GM12878 (cell line): ENCODE results near the gene NGF.

Experiments used
- ATF7 ChIP-seq: fragments of 450-650 bp; IDR thresholded peaks from 2 replicates; pipeline ENCODE4 v1.6.1; 2016; ENCODE audit warnings: low read depth, mild to moderate bottlenecking
- CBX5 ChIP-seq: sonication (generic); IDR thresholded peaks from 2 replicates; pipeline ENCODE4 v1.6.1; 2016; ENCODE audit warnings: low read depth, moderate library complexity, mild to moderate bottlenecking, inconsistent platforms
- EGR1 ChIP-seq, 2 experiments: IDR thresholded peaks; 1 replicate in 1 of 2; 2 replicates in 1 of 2; pipeline ENCODE4 v1.6.1; 2011 to 2012; ENCODE audit warnings: low read depth in 2 of 2, low read length in 2 of 2, borderline replicate concordance in 1 of 2, mild to moderate bottlenecking in 1 of 2, moderate library complexity in 1 of 2
- EZH2 ChIP-seq: IDR thresholded peaks from 2 replicates; pipeline ENCODE4 v1.6.1; 2012; ENCODE audit warnings: low read depth, mild to moderate bottlenecking, control low read depth, inconsistent platforms, low read length, borderline replicate concordance; ENCODE audit not compliant: control insufficient read depth
- JUND ChIP-seq: IDR thresholded peaks from 2 replicates; pipeline ENCODE4 v1.6.1; 2012; ENCODE audit warnings: low read depth, mild to moderate bottlenecking, low read length, improper control_type of control experiment, moderate library complexity
- MYC ChIP-seq: IDR thresholded peaks from 2 replicates; pipeline ENCODE4 v1.6.1; 2011; ENCODE audit warnings: mild to moderate bottlenecking, low read length, moderate library complexity, inconsistent platforms; ENCODE audit not compliant: insufficient read depth, insufficient replicate concordance, insufficient read length, severe bottlenecking
- POLR2AphosphoS5 ChIP-seq: IDR thresholded peaks from 2 replicates; pipeline ENCODE4 v1.6.1; 2011; ENCODE audit warnings: mild to moderate bottlenecking, low read length, inconsistent platforms
- YY1 ChIP-seq: IDR thresholded peaks from 2 replicates; pipeline ENCODE4 v1.6.1; 2011; ENCODE audit warnings: low read depth, mild to moderate bottlenecking, low read length
- TF ChIP-seq, protein P1 (sequence below): IDR thresholded peaks from 2 replicates; pipeline ENCODE4 v1.6.1; 2012; ENCODE audit warnings: mild to moderate bottlenecking, low read depth, low read length
- TF ChIP-seq, protein P2 (sequence below), 3 experiments: IDR thresholded peaks in 2 of 3; conservative IDR thresholded peaks in 1 of 3; 2 replicates each; pipeline ENCODE4 v1.5.1; 2011; ENCODE audit warnings: low read depth in 3 of 3, low read length in 3 of 3, mild to moderate bottlenecking in 3 of 3, control low read depth in 2 of 3, moderate library complexity in 2 of 3, inconsistent platforms in 1 of 3, mixed read lengths in 1 of 3; ENCODE audit not compliant: control insufficient read depth in 2 of 3, insufficient read depth in 1 of 3; ENCODE audit errors: extremely low read depth in 1 of 3
- TF ChIP-seq, protein P3 (sequence below): IDR thresholded peaks from 2 replicates; pipeline ENCODE4 v1.6.1; 2011; ENCODE audit warnings: low read depth, mild to moderate bottlenecking, low read length, moderate library complexity, borderline replicate concordance; ENCODE audit errors: extremely low read depth

DNA sequence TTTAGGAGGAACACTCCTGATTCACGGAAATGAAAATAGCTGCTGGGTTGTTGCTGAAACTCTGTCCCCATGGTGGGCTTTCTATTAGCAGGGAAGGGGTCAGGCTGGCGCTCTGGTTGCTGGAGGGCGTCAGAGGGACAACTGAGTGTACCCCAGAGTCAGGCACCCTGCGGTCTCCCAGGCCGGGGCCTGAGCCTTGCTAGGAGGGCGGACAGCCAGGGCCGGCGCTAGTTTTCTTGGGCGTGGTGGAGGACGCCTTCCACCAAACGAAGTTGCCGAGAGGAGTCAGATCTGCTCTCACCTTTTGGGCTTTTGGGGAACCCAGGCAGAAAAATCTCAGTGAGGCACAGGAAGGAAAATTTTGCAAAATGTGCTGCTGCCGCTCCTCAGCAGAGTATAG lies 54.8 kb downstream of the NGF start:
- TF ChIP-seq CBX5 (no peak), YY1 (no peak), ATF7 (no peak), EGR1 (IDR thresholded peaks at IDR 0.05; ENCODE audit: borderline replicate concordance in 1 of 2, low read depth in 2 of 2, low read length in 2 of 2) (no peak), JUND (no peak), EZH2 (no peak), POLR2AphosphoS5 (no peak), MYC (no peak)
- TF ChIP-seq, protein P1, sequence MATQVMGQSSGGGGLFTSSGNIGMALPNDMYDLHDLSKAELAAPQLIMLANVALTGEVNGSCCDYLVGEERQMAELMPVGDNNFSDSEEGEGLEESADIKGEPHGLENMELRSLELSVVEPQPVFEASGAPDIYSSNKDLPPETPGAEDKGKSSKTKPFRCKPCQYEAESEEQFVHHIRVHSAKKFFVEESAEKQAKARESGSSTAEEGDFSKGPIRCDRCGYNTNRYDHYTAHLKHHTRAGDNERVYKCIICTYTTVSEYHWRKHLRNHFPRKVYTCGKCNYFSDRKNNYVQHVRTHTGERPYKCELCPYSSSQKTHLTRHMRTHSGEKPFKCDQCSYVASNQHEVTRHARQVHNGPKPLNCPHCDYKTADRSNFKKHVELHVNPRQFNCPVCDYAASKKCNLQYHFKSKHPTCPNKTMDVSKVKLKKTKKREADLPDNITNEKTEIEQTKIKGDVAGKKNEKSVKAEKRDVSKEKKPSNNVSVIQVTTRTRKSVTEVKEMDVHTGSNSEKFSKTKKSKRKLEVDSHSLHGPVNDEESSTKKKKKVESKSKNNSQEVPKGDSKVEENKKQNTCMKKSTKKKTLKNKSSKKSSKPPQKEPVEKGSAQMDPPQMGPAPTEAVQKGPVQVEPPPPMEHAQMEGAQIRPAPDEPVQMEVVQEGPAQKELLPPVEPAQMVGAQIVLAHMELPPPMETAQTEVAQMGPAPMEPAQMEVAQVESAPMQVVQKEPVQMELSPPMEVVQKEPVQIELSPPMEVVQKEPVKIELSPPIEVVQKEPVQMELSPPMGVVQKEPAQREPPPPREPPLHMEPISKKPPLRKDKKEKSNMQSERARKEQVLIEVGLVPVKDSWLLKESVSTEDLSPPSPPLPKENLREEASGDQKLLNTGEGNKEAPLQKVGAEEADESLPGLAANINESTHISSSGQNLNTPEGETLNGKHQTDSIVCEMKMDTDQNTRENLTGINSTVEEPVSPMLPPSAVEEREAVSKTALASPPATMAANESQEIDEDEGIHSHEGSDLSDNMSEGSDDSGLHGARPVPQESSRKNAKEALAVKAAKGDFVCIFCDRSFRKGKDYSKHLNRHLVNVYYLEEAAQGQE: no peak
- TF ChIP-seq, protein P2, sequence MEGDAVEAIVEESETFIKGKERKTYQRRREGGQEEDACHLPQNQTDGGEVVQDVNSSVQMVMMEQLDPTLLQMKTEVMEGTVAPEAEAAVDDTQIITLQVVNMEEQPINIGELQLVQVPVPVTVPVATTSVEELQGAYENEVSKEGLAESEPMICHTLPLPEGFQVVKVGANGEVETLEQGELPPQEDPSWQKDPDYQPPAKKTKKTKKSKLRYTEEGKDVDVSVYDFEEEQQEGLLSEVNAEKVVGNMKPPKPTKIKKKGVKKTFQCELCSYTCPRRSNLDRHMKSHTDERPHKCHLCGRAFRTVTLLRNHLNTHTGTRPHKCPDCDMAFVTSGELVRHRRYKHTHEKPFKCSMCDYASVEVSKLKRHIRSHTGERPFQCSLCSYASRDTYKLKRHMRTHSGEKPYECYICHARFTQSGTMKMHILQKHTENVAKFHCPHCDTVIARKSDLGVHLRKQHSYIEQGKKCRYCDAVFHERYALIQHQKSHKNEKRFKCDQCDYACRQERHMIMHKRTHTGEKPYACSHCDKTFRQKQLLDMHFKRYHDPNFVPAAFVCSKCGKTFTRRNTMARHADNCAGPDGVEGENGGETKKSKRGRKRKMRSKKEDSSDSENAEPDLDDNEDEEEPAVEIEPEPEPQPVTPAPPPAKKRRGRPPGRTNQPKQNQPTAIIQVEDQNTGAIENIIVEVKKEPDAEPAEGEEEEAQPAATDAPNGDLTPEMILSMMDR (IDR thresholded peaks at IDR 0.05 in 2 of 3, conservative IDR thresholded peaks at IDR 0.05 in 1 of 3; ENCODE audit: control insufficient read depth in 2 of 3, extremely low read depth in 1 of 3, insufficient read depth in 1 of 3, low read depth in 3 of 3, low read length in 3 of 3): no peak
- TF ChIP-seq, protein P3, sequence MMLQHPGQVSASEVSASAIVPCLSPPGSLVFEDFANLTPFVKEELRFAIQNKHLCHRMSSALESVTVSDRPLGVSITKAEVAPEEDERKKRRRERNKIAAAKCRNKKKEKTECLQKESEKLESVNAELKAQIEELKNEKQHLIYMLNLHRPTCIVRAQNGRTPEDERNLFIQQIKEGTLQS: no peak
